ENCODE data around the gene TTC12. TPM values are rescaled to one million over a fixed set of nuclear protein-coding genes. Genes with fewer than 3 reads are reported as not detected.
A peak's percentile ranks its signal among the peaks of the same experiment; 100 is the strongest.

The TTC12 gene
- total RNA-seq, 1 donor from 2014 or later = 13.2 TPM

DNA sequence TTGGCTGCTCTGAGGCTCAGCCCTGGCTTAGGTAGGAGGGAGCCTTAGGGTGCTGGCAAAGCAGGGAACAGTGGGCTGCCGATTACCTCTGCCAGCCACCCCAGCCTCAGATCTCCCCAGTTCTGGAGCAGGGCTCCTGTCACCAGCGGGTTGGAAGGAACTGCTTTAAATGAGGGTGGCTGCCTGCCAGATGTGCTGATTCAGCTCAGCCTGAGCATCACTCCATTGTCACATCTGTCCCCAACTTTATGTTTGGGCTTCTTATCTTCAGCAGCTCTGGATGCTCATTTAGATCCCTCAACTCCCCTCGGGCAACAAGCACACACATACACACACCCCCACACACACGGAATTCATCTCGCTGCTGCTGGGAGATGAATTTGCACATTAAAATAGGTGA lies 56.3 kb downstream of the TTC12 start:
- no peaks in the 10 kb centered on the region for H3K9me3 Mint-ChIP-seq (ENCODE audit: unreplicated experiment)
- H3K27me3 Mint-ChIP-seq (ENCODE audit: unreplicated experiment) = no peaks in the 10 kb centered on the region
- H3K4me3 Mint-ChIP-seq (ENCODE audit: unreplicated experiment) = no peak overlapping the region
- TF ChIP-seq, protein P1, sequence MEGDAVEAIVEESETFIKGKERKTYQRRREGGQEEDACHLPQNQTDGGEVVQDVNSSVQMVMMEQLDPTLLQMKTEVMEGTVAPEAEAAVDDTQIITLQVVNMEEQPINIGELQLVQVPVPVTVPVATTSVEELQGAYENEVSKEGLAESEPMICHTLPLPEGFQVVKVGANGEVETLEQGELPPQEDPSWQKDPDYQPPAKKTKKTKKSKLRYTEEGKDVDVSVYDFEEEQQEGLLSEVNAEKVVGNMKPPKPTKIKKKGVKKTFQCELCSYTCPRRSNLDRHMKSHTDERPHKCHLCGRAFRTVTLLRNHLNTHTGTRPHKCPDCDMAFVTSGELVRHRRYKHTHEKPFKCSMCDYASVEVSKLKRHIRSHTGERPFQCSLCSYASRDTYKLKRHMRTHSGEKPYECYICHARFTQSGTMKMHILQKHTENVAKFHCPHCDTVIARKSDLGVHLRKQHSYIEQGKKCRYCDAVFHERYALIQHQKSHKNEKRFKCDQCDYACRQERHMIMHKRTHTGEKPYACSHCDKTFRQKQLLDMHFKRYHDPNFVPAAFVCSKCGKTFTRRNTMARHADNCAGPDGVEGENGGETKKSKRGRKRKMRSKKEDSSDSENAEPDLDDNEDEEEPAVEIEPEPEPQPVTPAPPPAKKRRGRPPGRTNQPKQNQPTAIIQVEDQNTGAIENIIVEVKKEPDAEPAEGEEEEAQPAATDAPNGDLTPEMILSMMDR (IDR thresholded peaks at IDR 0.05) = no peak
- H3K4me1 Mint-ChIP-seq (ENCODE audit: unreplicated experiment) = no peaks in the 10 kb centered on the region
- H3K27ac Mint-ChIP-seq (ENCODE audit: unreplicated experiment) = no peak overlapping the region
- peaks cover 4% of the 10 kb centered on the region for H3K36me3 Mint-ChIP-seq (ENCODE audit: unreplicated experiment)
- DNase-seq (ENCODE audit: extremely low spot score, unreplicated experiment) = no peak

DNA sequence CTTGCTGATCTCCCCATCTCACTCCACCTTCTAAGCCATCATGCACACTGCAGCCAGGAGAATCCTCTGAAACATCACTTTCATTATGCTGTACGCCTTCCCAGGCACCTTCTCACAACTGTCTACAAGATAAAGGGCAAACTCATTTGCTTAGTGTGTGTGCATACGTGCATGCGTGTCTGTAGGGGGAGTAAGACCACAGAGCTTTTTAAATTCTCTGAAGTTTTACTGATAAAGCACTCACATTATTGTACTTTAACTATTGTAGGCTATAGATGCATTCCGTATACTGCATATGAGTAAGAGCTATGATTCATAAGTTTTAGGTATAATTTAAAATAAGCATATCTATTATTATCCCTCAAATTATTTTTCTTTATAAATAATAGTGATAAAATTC lies 57.9 kb downstream of the TTC12 start:
- no peak for DNase-seq (ENCODE audit: extremely low spot score, unreplicated experiment)

DNA sequence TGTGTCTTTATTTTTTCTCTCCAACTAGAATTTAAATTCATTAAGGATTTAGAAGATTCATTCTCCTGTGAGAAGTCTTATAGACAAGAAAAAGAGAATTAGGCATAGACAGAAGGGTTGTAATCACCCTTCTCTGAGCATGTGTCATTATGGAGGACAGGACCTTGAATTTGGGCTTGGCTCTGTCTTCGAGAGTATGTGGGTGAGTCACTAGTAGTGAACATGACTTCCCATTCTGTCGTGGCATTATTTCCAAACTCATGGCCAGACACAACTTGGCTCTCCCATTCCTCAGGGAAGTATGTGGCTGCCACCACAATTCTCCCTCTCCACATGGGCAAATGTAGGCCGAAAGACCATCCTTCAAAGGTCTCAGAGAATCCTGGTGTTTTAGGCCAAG lies 58.9 kb downstream of the TTC12 start:
- H3K4me1 Mint-ChIP-seq (ENCODE audit: unreplicated experiment) = peaks cover 4% of the 10 kb centered on the region
- TF ChIP-seq, protein P1 (IDR thresholded peaks at IDR 0.05) = no peak
- H3K27me3 Mint-ChIP-seq (ENCODE audit: unreplicated experiment) = peaks cover 5% of the 10 kb centered on the region
- no peaks in the 10 kb centered on the region for H3K9me3 Mint-ChIP-seq (ENCODE audit: unreplicated experiment)
- H3K36me3 Mint-ChIP-seq (ENCODE audit: unreplicated experiment) = peaks cover 2% of the 10 kb centered on the region
- no peak overlapping the region for H3K27ac Mint-ChIP-seq (ENCODE audit: unreplicated experiment)
- DNase-seq (ENCODE audit: extremely low spot score, unreplicated experiment) = no peak
- H3K4me3 Mint-ChIP-seq (ENCODE audit: unreplicated experiment) = no peak overlapping the region

More for the DNA sequence above, 57.9 kb downstream of the TTC12 start:
- Mint-ChIP-seq H3K4me1 (ENCODE audit: unreplicated experiment) (no peaks in the 10 kb centered on the region), H3K36me3 (ENCODE audit: unreplicated experiment) (peaks cover 4% of the 10 kb centered on the region), H3K9me3 (ENCODE audit: unreplicated experiment) (no peaks in the 10 kb centered on the region), H3K4me3 (ENCODE audit: unreplicated experiment) (no peak overlapping the region), H3K27me3 (ENCODE audit: unreplicated experiment) (peaks cover 5% of the 10 kb centered on the region), H3K27ac (ENCODE audit: unreplicated experiment) (no peak overlapping the region)
- TF ChIP-seq, protein P1 (IDR thresholded peaks at IDR 0.05) = peak; percentile 12

- no peak overlapping the region for H3K27ac Mint-ChIP-seq (ENCODE audit: unreplicated experiment)
- H3K9me3 Mint-ChIP-seq (ENCODE audit: unreplicated experiment) = no peaks in the 10 kb centered on the region
- no peak for DNase-seq (ENCODE audit: extremely low spot score, unreplicated experiment)
These were observed 59.7 kb downstream of the TTC12 start for GRCh38 chr11:113373981-113374560.

GRCh38 chr11:113375402-113375801 lies 61.0 kb downstream of the TTC12 start:
- H3K4me3 Mint-ChIP-seq (ENCODE audit: unreplicated experiment) = no peak overlapping the region
- H3K27me3 Mint-ChIP-seq (ENCODE audit: unreplicated experiment) = peaks cover 5% of the 10 kb centered on the region
- TF ChIP-seq, protein P1 (IDR thresholded peaks at IDR 0.05) = no peak
- peaks cover 4% of the 10 kb centered on the region for H3K4me1 Mint-ChIP-seq (ENCODE audit: unreplicated experiment)
- H3K9me3 Mint-ChIP-seq (ENCODE audit: unreplicated experiment) = no peaks in the 10 kb centered on the region
- no peaks in the 10 kb centered on the region for H3K36me3 Mint-ChIP-seq (ENCODE audit: unreplicated experiment)
- H3K27ac Mint-ChIP-seq (ENCODE audit: unreplicated experiment) = no peak overlapping the region
- no peak for DNase-seq (ENCODE audit: extremely low spot score, unreplicated experiment)

More at GRCh38 chr11:113373981-113374560, 59.7 kb downstream of the TTC12 start:
- no peak overlapping the region for H3K4me3 Mint-ChIP-seq (ENCODE audit: unreplicated experiment)
- H3K36me3 Mint-ChIP-seq (ENCODE audit: unreplicated experiment) = no peaks in the 10 kb centered on the region
- peaks cover 4% of the 10 kb centered on the region for H3K4me1 Mint-ChIP-seq (ENCODE audit: unreplicated experiment)
- peaks cover 5% of the 10 kb centered on the region for H3K27me3 Mint-ChIP-seq (ENCODE audit: unreplicated experiment)
- TF ChIP-seq, protein P1 (IDR thresholded peaks at IDR 0.05) = no peak
